Neural progenitor cell (in vitro differentiated cells): ENCODE data around the gene RREB1.

ENCODE experiments used
- EZH2 ChIP-seq: fragments of 200-600 bp; sonication (generic); IDR thresholded peaks from 2 replicates; pipeline ENCODE4 v1.6.1; 2017; ENCODE audit warnings: antibody characterized with exemption, mild to moderate bottlenecking, moderate library complexity
- EZH2phosphoT487 ChIP-seq: fragments of 200-600 bp; sonication (generic); IDR thresholded peaks from 2 replicates; pipeline ENCODE4 v1.6.1; 2017; ENCODE audit warnings: antibody characterized with exemption
- TF ChIP-seq, protein P1 (sequence below): fragments of 200-600 bp; sonication (generic); IDR thresholded peaks from 2 replicates; pipeline ENCODE4 v1.5.1; 2017; ENCODE audit warnings: antibody characterized with exemption, mild to moderate bottlenecking

GRCh38 chr6:7111095-7111690, 3.4 kb downstream of the RREB1 start:
- TF ChIP-seq EZH2 (no peak), EZH2phosphoT487 (no peak)
- TF ChIP-seq, protein P1, sequence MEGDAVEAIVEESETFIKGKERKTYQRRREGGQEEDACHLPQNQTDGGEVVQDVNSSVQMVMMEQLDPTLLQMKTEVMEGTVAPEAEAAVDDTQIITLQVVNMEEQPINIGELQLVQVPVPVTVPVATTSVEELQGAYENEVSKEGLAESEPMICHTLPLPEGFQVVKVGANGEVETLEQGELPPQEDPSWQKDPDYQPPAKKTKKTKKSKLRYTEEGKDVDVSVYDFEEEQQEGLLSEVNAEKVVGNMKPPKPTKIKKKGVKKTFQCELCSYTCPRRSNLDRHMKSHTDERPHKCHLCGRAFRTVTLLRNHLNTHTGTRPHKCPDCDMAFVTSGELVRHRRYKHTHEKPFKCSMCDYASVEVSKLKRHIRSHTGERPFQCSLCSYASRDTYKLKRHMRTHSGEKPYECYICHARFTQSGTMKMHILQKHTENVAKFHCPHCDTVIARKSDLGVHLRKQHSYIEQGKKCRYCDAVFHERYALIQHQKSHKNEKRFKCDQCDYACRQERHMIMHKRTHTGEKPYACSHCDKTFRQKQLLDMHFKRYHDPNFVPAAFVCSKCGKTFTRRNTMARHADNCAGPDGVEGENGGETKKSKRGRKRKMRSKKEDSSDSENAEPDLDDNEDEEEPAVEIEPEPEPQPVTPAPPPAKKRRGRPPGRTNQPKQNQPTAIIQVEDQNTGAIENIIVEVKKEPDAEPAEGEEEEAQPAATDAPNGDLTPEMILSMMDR, result no peak
